ENCODE results near the gene GALNT11.
"Not testable (repeated sequence)": the region's sequence is repeated elsewhere in the genome, so short reads cannot be mapped to it uniquely, and the experiment has no call there.

The GALNT11 gene

DNA sequence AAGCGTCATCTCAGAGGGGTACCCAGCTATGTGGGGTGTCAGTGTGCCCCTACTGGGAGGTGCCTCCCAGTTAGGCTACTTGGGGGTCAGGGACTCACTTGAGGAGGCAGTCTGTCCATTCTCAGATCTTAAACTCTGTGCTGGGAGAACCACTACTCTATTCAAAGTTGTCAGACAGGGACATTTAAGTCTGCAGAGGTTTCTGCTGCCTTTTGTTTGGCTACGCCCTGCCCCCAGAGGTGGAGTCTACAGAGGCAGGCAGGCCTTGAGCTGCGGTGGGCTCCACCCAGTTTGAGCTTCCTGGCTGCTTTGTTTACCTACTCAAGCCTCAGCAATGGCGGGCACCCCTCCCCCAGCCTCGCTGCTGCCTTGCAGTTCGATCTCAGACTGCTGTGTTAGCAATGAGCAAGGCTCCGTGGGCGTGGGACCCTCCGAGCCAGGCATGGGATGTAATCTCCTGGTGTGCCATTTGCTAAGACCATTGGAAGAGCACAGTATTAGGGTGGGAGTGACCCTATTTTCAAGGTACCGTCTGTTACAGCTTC lies 40.4 kb downstream of the GALNT11 start:
- not testable (repeated sequence) for H3K4me3 ChIP-seq (ENCODE audit: low read length); H3K4me1 ChIP-seq (ENCODE audit: insufficient read depth, low read length); H3K36me3 ChIP-seq (ENCODE audit: insufficient read depth, low read length); H3K27me3 ChIP-seq (ENCODE audit: insufficient read depth, low read length); H2AFZ ChIP-seq (ENCODE audit: low read depth, low read length)
- H3K9me3 ChIP-seq (ENCODE audit: low read length), result peaks cover 12% of the 10 kb centered on the region

DNA sequence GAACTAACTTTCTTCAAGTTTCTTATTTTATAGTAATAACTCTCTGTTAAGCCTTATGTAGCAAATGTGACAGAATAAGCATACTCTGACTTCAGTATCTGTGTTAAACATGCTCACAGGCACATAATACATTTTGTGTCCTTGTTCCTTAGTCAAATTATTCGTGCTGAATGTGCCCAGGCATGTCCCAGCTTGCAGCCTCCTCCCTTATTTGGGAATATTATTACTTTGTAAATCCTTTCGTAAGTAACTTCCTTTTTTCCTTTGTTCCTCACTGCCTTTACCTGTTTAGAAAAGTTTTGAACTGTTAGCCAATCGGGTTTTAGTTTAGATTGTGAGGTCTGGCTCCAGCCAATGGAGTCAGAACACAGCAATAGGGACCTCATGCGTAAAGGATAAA lies 46.9 kb downstream of the GALNT11 start:
- no peaks in the 10 kb centered on the region for H3K27me3 ChIP-seq (ENCODE audit: insufficient read depth, low read length)
- H3K36me3 ChIP-seq (ENCODE audit: insufficient read depth, low read length), result no peaks in the 10 kb centered on the region
- H3K4me1 ChIP-seq (ENCODE audit: insufficient read depth, low read length), result peaks cover 2% of the 10 kb centered on the region
- H3K4me3 ChIP-seq (ENCODE audit: low read length), result no peak overlapping the region
- no peak overlapping the region for H2AFZ ChIP-seq (ENCODE audit: low read depth, low read length)
- peaks cover 12% of the 10 kb centered on the region for H3K9me3 ChIP-seq (ENCODE audit: low read length)

DNA sequence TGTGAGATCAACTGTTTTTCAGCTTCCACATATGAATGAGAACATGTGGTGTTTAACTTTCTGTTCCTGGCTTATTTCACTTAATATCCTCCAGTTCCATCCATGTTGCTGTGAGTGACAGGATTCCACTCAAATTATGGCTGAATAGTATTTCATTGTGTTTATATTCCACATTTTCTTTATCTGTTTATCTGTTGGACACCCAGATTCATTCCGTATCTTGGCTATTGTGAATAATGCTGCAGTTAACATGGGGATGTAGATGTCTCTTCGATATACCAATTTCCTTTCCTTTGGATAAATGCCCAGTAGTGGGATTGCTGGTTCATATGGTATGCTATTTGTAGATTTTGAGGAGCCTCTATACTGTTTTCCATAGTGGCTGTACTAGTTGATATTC lies 47.9 kb downstream of the GALNT11 start:
- H3K36me3 ChIP-seq (ENCODE audit: insufficient read depth, low read length), result no peaks in the 10 kb centered on the region
- H3K27me3 ChIP-seq (ENCODE audit: insufficient read depth, low read length), result no peaks in the 10 kb centered on the region
- H3K4me1 ChIP-seq (ENCODE audit: insufficient read depth, low read length), result peaks cover 2% of the 10 kb centered on the region
- H3K4me3 ChIP-seq (ENCODE audit: low read length), result no peak overlapping the region
- H2AFZ ChIP-seq (ENCODE audit: low read depth, low read length), result no peak overlapping the region
- peaks cover 6% of the 10 kb centered on the region for H3K9me3 ChIP-seq (ENCODE audit: low read length)

DNA sequence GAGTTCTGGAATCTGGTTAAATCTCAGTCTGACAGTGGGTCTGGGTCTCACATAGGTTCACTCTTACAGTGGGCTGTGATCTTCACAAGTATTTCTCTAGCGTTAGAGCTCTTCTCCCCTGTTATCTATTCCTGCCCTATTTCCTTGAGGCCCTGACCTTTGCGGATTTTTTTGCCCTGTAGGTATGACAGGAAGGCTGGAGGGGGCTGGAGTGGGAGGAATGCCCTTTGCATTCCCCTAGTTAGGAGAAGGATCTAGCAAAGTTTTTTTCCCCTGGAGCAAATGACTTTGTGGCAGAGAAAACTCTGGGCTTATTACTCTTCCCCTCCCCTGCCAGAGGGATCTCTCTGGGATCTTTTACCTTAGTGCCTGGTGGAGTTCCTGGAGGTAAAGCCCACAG lies 49.2 kb downstream of the GALNT11 start:
- H3K36me3 ChIP-seq (ENCODE audit: insufficient read depth, low read length), result no peaks in the 10 kb centered on the region
- peaks cover 9% of the 10 kb centered on the region for H3K4me1 ChIP-seq (ENCODE audit: insufficient read depth, low read length)
- no peak overlapping the region for H2AFZ ChIP-seq (ENCODE audit: low read depth, low read length)
- H3K9me3 ChIP-seq (ENCODE audit: low read length), result peaks cover 6% of the 10 kb centered on the region
- H3K27me3 ChIP-seq (ENCODE audit: insufficient read depth, low read length), result no peaks in the 10 kb centered on the region
- H3K4me3 ChIP-seq (ENCODE audit: low read length), result no peak overlapping the region

DNA sequence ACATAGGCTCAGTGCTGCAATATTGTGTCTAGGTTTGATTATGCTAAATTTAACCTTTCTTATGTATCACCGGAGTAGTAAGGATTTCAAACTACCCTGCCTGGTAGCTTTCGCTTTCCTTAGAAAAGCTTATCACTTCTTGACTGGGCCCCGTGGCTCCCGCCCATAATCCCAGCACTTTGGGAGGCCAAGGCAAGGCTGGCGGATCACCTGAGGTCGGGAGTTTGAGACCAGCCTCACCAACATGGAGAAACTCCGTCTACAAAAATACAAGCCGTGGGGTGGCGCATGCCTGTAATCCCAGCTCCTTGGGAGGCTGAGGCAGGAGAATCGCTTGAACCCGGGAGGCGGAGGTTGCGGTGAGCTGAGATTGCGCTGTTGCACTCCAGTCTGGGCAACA lies 49.9 kb downstream of the GALNT11 start:
- not testable (repeated sequence) for H3K36me3 ChIP-seq (ENCODE audit: insufficient read depth, low read length); H2AFZ ChIP-seq (ENCODE audit: low read depth, low read length); H3K4me3 ChIP-seq (ENCODE audit: low read length); H3K4me1 ChIP-seq (ENCODE audit: insufficient read depth, low read length); H3K27me3 ChIP-seq (ENCODE audit: insufficient read depth, low read length); H3K9me3 ChIP-seq (ENCODE audit: low read length)

DNA sequence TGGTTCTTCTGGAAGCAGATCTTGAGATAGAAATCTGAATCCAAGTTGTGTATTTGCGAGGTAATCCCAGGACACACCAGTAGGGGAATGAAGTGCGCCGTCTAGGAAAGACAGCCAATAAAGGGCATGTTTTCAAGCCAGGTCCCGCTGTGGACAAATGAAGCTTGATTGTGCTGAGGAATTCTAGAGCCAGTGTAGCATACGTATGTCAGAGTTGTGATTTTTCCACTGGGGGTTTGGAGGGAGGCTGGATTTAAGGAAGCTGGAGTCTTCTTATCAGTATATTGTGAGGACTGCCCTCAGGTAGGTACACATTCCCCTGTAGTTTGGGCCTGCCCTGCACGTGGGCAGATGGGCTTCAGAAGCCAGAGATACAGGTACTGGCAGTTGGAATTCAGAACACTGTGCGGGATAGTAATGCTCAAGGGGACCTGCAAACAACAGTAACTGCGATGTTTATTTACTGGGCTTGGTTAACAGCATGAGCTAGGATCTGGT lies 50.9 kb downstream of the GALNT11 start:
- H3K4me1 ChIP-seq (ENCODE audit: insufficient read depth, low read length), result peaks cover 13% of the 10 kb centered on the region
- no peaks in the 10 kb centered on the region for H3K9me3 ChIP-seq (ENCODE audit: low read length)
- H2AFZ ChIP-seq (ENCODE audit: low read depth, low read length), result no peak overlapping the region
- no peaks in the 10 kb centered on the region for H3K27me3 ChIP-seq (ENCODE audit: insufficient read depth, low read length)
- no peaks in the 10 kb centered on the region for H3K36me3 ChIP-seq (ENCODE audit: insufficient read depth, low read length)
- H3K4me3 ChIP-seq (ENCODE audit: low read length), result no peak overlapping the region

DNA sequence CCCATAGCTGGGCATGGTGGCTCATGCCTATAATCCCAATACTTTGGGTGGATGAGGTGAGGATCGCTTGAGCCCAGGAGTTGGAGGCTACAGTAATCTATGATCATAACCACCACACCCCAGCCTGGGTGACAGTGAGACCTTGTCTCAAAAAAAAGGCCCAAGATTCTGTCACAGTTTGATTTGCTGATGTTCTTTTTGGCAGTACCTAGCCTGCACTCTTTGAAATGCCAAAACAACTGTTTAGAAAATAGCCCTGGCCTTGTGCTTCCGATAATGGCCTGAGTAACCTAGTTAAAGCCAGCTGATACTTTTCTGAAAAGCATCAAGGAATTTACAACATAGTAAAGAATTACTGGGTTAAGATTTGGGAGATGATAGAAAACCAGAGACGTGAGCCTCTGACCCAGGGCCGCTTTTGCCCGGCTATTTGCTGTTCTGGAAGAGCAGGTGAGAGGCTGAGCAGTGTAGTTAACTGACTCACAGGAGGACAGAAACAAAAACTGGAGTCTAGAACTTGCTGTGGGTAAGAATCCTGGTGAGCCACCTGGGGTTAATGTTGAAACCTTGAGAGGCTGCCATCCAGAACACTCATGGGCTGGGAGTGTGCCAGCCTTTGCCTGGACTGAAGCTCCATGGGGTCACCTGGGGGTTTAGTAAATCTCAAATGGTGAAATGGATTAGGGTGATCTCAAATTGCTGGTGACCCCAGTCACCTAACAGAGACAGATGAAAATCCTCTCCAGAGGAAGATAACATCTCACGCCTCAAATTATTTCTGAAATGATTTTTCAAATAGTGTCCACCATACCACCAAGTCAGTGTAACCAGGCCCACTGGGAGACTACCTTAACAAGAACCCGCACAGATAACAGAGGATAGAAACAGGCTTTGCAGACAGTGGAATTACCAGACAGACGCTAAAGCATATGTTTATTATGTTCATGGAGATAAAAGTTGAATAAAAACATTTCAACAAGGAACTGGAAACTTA lies 51.8 kb downstream of the GALNT11 start:
- peaks cover 15% of the 10 kb centered on the region for H3K4me1 ChIP-seq (ENCODE audit: insufficient read depth, low read length)
- H3K9me3 ChIP-seq (ENCODE audit: low read length), result no peaks in the 10 kb centered on the region
- no peaks in the 10 kb centered on the region for H3K36me3 ChIP-seq (ENCODE audit: insufficient read depth, low read length)
- H2AFZ ChIP-seq (ENCODE audit: low read depth, low read length), result no peak overlapping the region
- no peaks in the 10 kb centered on the region for H3K27me3 ChIP-seq (ENCODE audit: insufficient read depth, low read length)
- no peak overlapping the region for H3K4me3 ChIP-seq (ENCODE audit: low read length)

DNA sequence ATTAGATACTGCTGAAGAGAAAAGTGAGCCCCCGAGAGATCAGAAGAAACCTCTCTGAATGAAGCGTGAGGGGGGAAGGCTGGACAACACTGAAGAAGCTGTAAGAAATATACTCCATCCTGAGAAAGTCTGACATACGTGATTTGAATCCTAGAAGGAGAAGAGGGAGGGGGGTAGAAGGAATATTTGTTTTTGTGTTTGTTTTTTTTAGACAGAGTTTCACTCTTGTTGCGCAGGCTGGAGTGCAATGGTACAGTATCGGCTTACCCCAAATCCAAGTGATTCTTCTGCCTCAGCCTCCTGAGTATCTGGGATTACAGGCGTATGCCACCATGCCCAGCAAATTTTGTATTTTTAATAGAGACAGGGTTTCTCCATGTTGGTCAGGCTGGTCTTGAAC lies 52.6 kb downstream of the GALNT11 start:
- Histone ChIP-seq H3K27me3 (ENCODE audit: insufficient read depth, low read length) (no peaks in the 10 kb centered on the region), H2AFZ (ENCODE audit: low read depth, low read length) (no peak overlapping the region), H3K4me3 (ENCODE audit: low read length) (no peak overlapping the region), H3K36me3 (ENCODE audit: insufficient read depth, low read length) (no peaks in the 10 kb centered on the region), H3K9me3 (ENCODE audit: low read length) (no peaks in the 10 kb centered on the region), H3K4me1 (ENCODE audit: insufficient read depth, low read length) (peaks cover 12% of the 10 kb centered on the region)

DNA sequence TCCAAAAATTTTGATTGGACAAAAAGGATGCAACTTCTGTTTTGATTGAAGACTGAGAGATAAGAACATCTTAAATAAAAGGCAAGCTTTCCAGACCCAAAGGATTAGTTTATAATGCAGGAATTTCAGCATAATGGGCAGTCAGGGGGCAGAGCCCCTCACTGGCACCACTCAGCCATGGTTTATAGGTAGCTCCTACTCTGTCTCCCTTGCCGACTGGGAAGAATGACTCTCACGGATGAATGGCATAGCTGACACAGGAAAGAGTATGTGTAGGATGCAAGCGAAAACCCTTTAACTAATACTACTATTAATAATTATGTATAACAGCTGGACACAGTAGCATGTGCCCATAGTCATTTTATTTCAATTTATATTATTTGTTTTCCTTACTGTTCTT lies 53.3 kb downstream of the GALNT11 start:
- Histone ChIP-seq H3K4me1 (ENCODE audit: insufficient read depth, low read length) (peaks cover 12% of the 10 kb centered on the region), H3K36me3 (ENCODE audit: insufficient read depth, low read length) (no peaks in the 10 kb centered on the region), H3K9me3 (ENCODE audit: low read length) (no peaks in the 10 kb centered on the region), H2AFZ (ENCODE audit: low read depth, low read length) (no peak overlapping the region), H3K4me3 (ENCODE audit: low read length) (no peak overlapping the region), H3K27me3 (ENCODE audit: insufficient read depth, low read length) (no peaks in the 10 kb centered on the region)

DNA sequence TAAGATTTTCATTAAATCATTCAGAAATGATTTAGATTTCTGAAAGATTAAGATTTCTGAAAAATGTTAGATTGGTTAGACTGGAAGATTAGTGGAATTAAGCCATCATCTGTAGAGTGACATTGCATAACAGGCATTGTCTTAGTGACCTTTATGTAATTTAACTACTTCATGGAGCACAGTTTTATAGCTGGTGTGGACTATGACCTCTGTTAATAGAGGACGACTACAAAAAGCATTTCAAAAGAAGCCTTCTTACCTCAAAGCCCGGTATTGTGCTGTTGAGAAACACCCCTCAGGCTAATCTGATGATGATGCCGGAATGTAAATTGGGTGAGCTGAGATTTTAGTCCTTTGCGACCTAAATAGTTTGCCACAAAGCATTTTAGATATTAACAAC lies 55.6 kb downstream of the GALNT11 start:
- Histone ChIP-seq H3K36me3 (ENCODE audit: insufficient read depth, low read length) (no peaks in the 10 kb centered on the region), H3K9me3 (ENCODE audit: low read length) (no peaks in the 10 kb centered on the region), H3K27me3 (ENCODE audit: insufficient read depth, low read length) (no peaks in the 10 kb centered on the region), H3K4me1 (ENCODE audit: insufficient read depth, low read length) (peaks cover 12% of the 10 kb centered on the region), H3K4me3 (ENCODE audit: low read length) (no peak overlapping the region), H2AFZ (ENCODE audit: low read depth, low read length) (no peak overlapping the region)

DNA sequence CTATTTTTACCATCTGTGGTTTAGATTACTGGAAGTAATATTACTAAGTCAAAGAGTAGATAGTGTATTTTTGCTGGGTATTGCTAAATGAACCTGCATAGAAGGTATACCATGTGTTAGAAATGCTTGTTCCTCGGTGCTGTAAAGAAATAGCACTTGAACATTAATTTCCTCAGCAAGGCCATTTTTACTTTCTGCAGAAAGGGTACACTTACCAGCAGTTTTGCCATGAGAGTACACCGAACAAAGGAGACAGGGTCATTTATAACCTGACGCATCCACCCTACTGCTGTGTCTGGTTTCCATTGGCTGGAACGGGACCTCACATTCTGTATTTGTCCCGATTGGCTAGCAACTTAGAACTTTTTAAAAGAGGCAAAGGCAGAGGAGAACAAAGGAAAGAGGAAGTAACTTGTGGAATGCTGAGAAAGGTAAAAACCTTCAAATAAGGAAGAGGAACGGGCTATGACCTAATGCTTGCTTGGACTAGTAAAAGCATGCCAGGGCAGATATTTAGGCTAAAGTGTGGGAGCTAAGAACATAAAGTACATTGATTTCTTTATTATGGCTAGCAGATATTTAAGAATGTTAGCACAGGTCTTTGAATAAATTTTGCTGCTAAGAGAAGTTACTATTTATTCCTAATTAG lies 56.7 kb downstream of the GALNT11 start:
- not testable (repeated sequence) for H3K27me3 ChIP-seq (ENCODE audit: insufficient read depth, low read length); H3K4me3 ChIP-seq (ENCODE audit: low read length)
- peaks cover 12% of the 10 kb centered on the region for H3K4me1 ChIP-seq (ENCODE audit: insufficient read depth, low read length)

DNA sequence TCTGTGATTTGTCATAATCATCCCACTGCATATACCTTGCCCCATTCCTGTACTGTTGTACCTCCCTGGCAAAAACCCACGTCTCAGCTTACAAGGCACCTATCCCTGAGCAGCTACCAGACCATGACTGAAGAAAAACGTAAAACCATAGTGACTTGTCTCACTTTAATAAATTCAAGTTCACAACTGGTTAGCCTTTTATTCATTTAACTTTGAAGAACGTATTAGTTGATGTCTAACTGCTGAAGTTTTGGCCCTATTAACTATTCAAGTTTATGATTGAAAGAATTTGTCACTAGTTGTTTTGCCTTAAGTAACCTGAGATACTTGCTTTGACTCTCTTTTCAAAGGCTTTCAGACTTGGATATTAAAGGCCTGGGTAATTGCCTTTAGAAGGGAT lies 59.7 kb downstream of the GALNT11 start:
- Histone ChIP-seq H3K9me3 (ENCODE audit: low read length) (peaks cover 8% of the 10 kb centered on the region), H3K27me3 (ENCODE audit: insufficient read depth, low read length) (no peaks in the 10 kb centered on the region), H3K4me1 (ENCODE audit: insufficient read depth, low read length) (peaks cover 6% of the 10 kb centered on the region), H3K36me3 (ENCODE audit: insufficient read depth, low read length) (no peaks in the 10 kb centered on the region), H2AFZ (ENCODE audit: low read depth, low read length) (no peak overlapping the region), H3K4me3 (ENCODE audit: low read length) (no peak overlapping the region)

More for the DNA sequence above, 56.7 kb downstream of the GALNT11 start:
- not testable (repeated sequence) for H2AFZ ChIP-seq (ENCODE audit: low read depth, low read length); H3K9me3 ChIP-seq (ENCODE audit: low read length); H3K36me3 ChIP-seq (ENCODE audit: insufficient read depth, low read length)

DNA sequence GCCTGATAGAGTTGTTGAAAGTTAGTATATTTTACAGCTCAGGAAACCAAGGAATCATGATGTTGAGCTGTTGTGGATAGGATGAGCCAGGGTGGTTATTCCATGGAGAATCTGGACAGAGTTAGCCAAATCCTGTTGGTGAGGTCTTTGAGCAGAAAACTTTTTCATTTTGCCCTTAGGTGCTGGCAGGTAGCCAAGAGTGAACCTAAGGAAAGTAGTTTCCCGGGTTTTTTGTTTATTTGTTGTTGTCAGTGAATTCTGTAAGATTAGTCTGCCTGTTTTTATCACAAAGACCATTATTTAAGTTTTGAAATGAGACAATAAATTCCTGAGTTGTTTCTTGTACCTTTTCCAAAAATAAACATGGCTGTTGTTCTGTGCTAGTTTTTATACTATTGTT lies 61.0 kb downstream of the GALNT11 start:
- H3K36me3 ChIP-seq (ENCODE audit: insufficient read depth, low read length), result no peaks in the 10 kb centered on the region
- no peaks in the 10 kb centered on the region for H3K27me3 ChIP-seq (ENCODE audit: insufficient read depth, low read length)
- no peak overlapping the region for H3K4me3 ChIP-seq (ENCODE audit: low read length)
- peaks cover 8% of the 10 kb centered on the region for H3K9me3 ChIP-seq (ENCODE audit: low read length)
- peaks cover under 1% of the 10 kb centered on the region for H3K4me1 ChIP-seq (ENCODE audit: insufficient read depth, low read length)
- H2AFZ ChIP-seq (ENCODE audit: low read depth, low read length), result no peak overlapping the region
